ENCODE results near the gene RERE. TPM values are rescaled to one million over a fixed set of nuclear protein-coding genes. Genes with fewer than 3 reads are reported as not detected.

RERE gene
- total RNA-seq, 1 donor from 2014 or later, result 76.8 TPM

DNA sequence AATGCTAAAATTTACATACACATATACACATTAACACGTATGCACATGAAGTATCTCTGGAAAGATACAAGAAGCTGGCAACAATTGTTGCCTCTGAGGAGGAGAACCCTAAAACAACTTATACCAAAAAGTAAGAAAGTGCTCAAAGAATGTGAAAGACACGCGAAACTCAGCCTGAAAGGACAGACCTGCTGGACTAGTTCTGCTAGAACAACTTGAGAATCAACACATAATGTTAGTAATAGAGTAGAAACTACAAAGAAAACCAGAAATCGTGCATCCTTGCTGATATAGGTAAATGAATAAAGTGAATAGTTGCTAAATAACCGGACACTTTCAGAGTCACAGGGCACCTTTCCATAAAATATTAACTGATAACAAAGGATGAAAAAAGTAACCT, 242.5 kb downstream of the RERE start:
- H3K9me3 Mint-ChIP-seq (ENCODE audit: unreplicated experiment), result no peaks in the 10 kb centered on the region

GRCh38 chr1:8572106-8572505, 245.3 kb downstream of the RERE start:
- Mint-ChIP-seq H3K9me3 (ENCODE audit: unreplicated experiment) (no peaks in the 10 kb centered on the region), H3K4me1 (ENCODE audit: unreplicated experiment) (peaks cover 14% of the 10 kb centered on the region), H3K36me3 (ENCODE audit: unreplicated experiment) (no peaks in the 10 kb centered on the region), H3K27me3 (ENCODE audit: unreplicated experiment) (no peaks in the 10 kb centered on the region), H3K4me3 (ENCODE audit: unreplicated experiment) (no peak overlapping the region), H3K27ac (ENCODE audit: unreplicated experiment) (no peak overlapping the region)
- TF ChIP-seq, protein P1, sequence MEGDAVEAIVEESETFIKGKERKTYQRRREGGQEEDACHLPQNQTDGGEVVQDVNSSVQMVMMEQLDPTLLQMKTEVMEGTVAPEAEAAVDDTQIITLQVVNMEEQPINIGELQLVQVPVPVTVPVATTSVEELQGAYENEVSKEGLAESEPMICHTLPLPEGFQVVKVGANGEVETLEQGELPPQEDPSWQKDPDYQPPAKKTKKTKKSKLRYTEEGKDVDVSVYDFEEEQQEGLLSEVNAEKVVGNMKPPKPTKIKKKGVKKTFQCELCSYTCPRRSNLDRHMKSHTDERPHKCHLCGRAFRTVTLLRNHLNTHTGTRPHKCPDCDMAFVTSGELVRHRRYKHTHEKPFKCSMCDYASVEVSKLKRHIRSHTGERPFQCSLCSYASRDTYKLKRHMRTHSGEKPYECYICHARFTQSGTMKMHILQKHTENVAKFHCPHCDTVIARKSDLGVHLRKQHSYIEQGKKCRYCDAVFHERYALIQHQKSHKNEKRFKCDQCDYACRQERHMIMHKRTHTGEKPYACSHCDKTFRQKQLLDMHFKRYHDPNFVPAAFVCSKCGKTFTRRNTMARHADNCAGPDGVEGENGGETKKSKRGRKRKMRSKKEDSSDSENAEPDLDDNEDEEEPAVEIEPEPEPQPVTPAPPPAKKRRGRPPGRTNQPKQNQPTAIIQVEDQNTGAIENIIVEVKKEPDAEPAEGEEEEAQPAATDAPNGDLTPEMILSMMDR (IDR thresholded peaks at IDR 0.05), result no peak
- no peak for DNase-seq (ENCODE audit: extremely low spot score, unreplicated experiment)

More for the DNA sequence above, 242.5 kb downstream of the RERE start:
- H3K27ac Mint-ChIP-seq (ENCODE audit: unreplicated experiment), result peak overlapping the region; percentile 10
- H3K4me1 Mint-ChIP-seq (ENCODE audit: unreplicated experiment), result peaks cover 14% of the 10 kb centered on the region
- H3K4me3 Mint-ChIP-seq (ENCODE audit: unreplicated experiment), result no peak overlapping the region
- peaks cover 5% of the 10 kb centered on the region for H3K36me3 Mint-ChIP-seq (ENCODE audit: unreplicated experiment)
- DNase-seq (ENCODE audit: extremely low spot score, unreplicated experiment), result no peak
- H3K27me3 Mint-ChIP-seq (ENCODE audit: unreplicated experiment), result no peaks in the 10 kb centered on the region
- TF ChIP-seq, protein P1 (IDR thresholded peaks at IDR 0.05), result no peak

- Mint-ChIP-seq H3K4me1 (ENCODE audit: unreplicated experiment) (peaks cover 14% of the 10 kb centered on the region), H3K27me3 (ENCODE audit: unreplicated experiment) (no peaks in the 10 kb centered on the region), H3K9me3 (ENCODE audit: unreplicated experiment) (no peaks in the 10 kb centered on the region), H3K4me3 (ENCODE audit: unreplicated experiment) (no peak overlapping the region), H3K27ac (ENCODE audit: unreplicated experiment) (no peak overlapping the region), H3K36me3 (ENCODE audit: unreplicated experiment) (no peaks in the 10 kb centered on the region)
- DNase-seq (ENCODE audit: extremely low spot score, unreplicated experiment), result no peak
- TF ChIP-seq, protein P1 (IDR thresholded peaks at IDR 0.05), result peak; percentile 59
Measured at GRCh38 chr1:8571200-8571984, 246.0 kb downstream of the RERE start.

DNA sequence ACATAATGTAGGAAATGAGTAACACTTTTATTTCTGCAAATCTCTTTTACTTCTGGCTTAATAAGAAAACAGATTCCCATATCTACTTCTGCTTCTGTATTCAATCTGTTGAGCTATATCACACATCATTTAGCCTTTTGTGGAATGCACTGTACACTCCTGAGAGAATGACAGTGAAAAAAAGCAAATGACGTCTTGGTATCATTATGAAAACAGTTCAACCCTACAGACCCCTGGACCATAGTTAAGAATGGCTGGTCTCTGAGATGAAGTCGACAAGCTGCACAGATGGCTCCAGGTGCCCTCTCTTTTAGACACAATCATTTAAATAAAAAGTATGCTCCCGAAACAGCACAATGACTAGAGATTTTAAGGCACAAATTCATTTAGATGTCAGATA, 247.0 kb downstream of the RERE start:
- no peaks in the 10 kb centered on the region for H3K27me3 Mint-ChIP-seq (ENCODE audit: unreplicated experiment)
- TF ChIP-seq, protein P1 (IDR thresholded peaks at IDR 0.05), result no peak
- no peak overlapping the region for H3K4me3 Mint-ChIP-seq (ENCODE audit: unreplicated experiment)
- no peaks in the 10 kb centered on the region for H3K36me3 Mint-ChIP-seq (ENCODE audit: unreplicated experiment)
- no peak for DNase-seq (ENCODE audit: extremely low spot score, unreplicated experiment)
- H3K27ac Mint-ChIP-seq (ENCODE audit: unreplicated experiment), result no peak overlapping the region
- peaks cover 11% of the 10 kb centered on the region for H3K4me1 Mint-ChIP-seq (ENCODE audit: unreplicated experiment)
- H3K9me3 Mint-ChIP-seq (ENCODE audit: unreplicated experiment), result no peaks in the 10 kb centered on the region

- Mint-ChIP-seq H3K4me1 (ENCODE audit: unreplicated experiment) (peaks cover 11% of the 10 kb centered on the region), H3K4me3 (ENCODE audit: unreplicated experiment) (no peak overlapping the region), H3K9me3 (ENCODE audit: unreplicated experiment) (no peaks in the 10 kb centered on the region), H3K36me3 (ENCODE audit: unreplicated experiment) (no peaks in the 10 kb centered on the region), H3K27ac (ENCODE audit: unreplicated experiment) (no peak overlapping the region), H3K27me3 (ENCODE audit: unreplicated experiment) (no peaks in the 10 kb centered on the region)
- TF ChIP-seq, protein P1 (IDR thresholded peaks at IDR 0.05), result no peak
- no peak for DNase-seq (ENCODE audit: extremely low spot score, unreplicated experiment)
Measured at GRCh38 chr1:8569242-8569641, 248.2 kb downstream of the RERE start.
